HG03342 (cell line): ENCODE measurements around the gene IER5L.
"Not testable (repeated sequence)": the region's sequence is repeated elsewhere in the genome, so short reads cannot be mapped to it uniquely, and the experiment has no call there.

Experiments used
- ATAC-seq: cut with Tn5 transposase; IDR thresholded peaks from one replicate; pipeline ENCODE4 v1.9.1; 2021; ENCODE audit warnings: mild to moderate bottlenecking, moderate library complexity; ENCODE audit not compliant: unreplicated experiment

IER5L gene

DNA sequence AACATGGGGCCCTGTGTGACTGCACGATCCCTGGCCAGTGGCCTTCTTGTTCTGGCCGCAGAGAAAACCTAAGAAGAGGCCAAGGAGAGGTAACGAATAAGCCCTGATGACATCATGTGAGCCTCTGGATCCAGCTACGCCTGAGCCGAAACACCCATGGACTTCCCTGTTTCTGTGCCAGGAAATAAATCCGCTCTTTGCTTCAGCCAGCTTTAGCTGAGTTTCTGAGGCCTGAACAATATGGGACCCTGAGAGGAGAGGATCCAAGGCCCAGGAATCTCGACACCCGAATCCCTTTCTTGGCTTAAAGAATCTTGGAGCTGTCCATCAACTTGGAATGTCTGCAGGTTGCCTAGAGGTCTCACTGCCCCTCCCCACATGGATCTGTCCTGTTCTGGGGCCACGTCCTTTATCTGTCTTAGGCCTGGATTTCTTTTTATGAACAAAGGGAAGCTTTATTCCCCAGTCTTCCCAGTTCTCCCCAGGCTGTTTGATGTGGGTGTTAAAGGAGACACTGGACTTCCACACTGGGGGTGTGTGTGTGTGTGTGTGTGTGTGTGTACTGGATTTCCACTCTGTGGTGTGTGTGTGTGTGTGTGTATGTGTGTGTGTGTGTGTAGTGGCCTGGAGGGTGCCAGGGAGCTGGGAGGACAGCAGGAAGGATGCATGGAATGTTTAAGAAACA, 13.7 kb downstream of the IER5L start:
- no peak for ATAC-seq

DNA sequence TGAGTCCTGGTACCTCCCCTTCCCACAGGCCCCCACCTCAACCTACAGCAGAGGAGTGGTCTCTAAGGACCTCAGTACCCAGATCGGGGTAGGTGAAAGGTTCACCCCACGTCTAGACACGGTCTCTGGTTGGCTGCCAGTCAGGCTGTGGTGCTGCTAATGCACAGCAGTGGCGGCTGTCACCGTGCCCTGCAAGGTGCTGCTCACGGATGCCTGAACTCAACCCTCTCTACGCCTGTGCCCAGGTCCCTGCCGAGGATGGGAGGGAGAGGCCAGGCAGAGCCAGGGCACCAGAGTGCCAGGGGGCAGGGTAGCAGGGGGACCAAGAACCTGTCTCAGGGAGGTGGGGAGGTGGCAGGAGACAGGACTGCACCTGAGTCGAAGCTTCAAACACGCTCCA, 14.3 kb downstream of the IER5L start:
- ATAC-seq = no peak

DNA sequence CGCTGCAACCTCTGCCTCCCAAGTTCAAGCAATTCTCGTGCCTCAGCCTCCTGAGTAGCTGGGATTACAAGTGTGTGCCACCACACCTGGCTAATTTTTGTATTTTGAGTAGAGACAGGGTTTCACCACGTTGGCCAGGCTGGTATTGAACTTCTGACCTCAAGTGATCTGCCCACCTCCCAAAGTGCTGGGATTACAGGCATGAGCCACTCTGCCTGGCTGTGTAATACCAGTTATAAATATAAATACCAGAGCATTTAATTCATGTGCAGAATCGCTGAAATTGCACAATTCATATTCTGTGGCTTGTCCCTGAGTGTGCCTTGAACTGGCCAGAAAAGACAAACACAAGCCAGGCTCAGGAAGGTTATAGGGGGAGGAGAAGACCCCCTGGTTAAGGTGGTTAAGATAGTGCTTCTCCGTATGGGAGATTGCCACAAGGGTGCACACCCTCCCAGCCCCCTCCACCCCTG, 14.8 kb downstream of the IER5L start:
- not testable (repeated sequence) for ATAC-seq

DNA sequence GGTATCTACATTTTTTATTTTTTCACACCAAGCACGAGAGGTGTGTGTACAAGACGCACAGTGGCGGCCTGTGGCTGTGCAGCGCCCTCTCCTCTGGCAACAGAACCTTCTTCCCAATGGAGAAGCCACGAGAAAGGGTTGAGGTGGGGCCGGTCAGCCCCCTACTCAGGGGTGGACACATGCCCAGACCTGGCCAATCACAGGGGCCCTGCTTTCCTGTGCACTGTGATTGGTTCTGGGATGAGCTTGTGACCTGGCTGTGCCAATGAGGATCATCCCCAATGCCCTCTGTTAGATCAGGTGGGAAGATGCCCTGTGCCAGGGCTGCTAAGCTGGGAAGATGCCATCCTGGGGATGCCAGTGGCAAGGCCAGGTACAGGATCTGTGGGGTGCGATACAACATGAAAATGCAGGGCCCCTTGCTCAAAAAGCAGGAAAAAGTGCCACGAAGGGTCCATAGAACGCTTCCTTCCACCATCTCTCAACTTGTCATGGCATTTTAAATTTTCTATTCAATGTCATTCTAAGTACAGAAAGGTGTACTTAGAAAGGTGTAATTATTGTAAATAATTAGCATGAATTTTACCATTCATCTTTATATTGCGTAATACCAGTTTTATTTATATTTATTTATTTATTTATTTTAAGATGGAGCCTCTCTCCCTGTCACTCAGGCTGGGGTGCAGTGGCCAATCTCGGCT, 15.4 kb downstream of the IER5L start:
- ATAC-seq = no peak

DNA sequence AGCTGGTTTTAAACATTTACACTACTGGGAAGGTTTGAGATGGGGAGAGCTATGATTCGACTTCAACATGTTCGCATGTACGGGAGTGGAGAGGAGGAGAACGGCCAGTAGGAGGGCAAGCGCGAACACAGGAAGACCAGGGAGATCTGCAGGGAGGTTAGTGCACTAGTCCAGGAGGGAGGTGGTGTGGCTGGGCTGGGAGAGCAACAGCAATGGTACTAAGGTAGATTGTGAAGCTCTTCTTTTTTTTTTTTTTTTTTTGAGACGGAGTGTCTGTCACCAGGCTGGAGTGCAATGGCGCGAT, 16.6 kb downstream of the IER5L start:
- no peak for ATAC-seq

DNA sequence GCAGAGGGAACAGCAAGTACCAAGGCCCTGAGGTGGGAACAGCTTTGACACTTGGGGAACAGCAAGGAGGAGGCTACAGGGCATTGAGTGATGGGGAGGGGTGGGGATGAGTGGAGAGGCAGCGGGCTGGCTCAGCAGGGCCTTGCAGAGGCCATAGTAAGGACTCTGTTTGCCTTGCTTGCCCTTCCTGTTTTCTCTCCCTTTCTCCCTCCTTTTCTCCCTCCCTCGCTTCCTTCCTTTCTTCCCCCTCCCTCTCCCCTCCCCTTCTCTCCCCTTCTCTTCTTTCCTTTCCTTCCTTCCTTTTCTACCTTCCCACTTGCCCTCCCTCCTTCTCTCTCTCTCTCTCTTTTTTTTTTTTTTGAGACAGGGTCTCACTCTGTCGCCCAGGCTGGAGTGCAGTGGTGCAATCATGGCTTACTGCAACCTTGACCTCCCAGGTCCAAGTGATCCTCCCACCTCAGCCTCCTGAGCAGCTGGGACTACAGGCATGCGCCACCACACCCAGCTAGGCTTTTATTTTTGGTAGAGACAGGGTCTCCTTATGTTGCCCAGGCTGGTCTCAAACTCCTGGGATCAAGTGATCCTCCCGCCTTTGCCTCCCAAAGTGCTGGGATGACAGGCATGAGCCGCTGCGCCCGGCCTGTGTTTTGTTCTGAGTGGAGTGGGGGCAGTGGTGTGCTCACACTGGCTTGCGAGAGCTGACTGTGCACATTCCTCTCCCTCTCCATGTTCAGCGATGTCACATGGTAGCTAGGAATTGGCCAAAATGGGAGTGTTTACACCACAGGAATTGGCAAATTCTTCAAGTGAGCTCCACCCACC, 17.1 kb downstream of the IER5L start:
- ATAC-seq = no peak

DNA sequence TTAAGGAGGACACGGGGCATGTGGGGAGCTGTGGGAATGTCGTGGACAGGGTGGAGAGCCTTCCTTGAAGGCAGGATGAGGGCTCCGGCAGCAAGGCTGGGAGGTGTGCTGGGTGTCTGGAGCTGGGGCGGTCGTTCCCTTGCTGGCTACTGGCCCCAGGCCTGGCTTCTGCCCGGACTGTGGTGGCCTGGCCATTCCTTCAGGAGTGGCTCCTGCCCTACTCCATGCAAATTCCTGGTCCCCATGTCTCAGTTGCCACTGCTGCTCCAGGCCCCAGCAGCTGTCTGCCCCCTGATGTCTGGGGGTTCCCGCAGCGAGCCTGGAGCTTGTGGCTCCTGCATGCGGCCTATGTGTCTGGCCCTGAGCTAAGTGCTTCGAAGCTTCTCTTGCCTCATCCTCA, 21.9 kb downstream of the IER5L start:
- no peak for ATAC-seq

DNA sequence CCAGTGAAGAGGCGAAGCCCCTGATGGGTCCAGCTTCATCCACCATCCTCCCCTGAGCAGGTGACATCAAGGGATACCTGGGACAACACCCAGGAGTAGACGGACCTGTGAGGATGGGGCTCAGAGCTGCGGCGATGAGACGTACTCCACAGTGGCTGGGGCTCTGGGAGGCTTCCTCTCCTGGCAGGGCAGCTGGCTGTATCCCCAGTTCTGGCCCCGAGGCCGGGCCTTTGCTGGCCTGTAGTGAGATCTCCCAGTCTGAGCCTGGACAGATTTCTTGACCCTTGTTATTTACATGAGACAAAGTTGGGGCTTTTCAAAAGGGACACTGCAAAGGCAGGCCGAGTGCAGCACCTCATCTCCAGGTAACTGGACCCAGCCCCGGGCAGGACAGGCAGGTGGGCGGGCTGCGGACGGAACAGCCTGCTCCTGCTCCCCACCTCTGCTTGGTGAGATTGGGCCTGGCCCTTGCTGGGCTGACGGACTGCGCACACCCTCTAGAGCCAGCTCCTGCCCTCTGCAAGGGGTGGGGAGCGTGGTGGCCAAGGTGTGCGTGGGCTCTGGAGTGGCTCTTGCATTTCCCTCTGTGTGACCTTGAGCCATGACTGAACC, 23.1 kb downstream of the IER5L start:
- no peak for ATAC-seq

DNA sequence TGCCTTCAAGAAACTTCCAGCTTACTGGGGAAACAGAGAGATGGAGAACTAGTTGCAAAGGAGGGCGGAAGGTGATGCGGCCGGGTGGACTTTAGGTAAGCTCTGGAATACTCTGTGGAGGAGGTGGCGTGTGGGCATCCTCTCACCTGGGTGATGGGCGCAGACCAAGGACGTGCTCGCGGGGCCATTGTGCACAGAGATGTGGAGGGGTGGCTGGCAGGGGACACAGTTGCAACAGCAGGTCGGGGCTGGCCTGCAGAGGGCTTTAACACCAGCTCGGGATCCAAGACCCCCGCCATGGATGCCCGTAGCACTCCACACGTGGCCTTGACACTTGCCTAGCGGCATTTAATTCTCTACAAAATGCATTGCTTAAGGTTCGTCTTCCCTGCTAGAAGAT, 26.6 kb downstream of the IER5L start:
- no peak for ATAC-seq

DNA sequence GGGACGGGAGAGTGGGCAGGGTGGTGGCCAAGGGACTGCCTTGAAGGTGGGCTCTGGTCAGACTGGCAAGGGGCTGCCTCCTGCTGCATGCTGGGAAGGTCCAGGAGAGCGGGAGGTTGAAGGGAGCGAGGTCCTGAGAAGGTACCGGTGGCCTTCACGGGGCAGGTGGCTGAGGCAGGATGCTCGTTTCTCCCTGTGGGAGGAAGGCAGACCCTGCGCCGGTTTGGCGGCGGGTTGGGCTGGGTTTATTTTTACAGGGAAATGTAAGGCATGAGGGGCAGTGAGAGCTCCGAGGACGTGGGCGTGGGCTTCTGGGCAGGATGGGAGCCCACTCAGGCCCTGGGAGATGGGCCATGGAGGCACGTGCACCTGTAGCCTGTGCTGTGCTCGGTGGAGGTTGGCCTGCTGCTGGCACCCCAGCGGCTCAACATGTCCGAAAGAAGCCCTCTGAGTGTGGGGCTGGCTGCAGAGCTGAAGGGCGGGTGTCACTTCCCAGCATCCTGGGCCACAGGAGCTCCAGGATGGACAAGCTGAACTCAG, 27.3 kb downstream of the IER5L start:
- no peak for ATAC-seq

DNA sequence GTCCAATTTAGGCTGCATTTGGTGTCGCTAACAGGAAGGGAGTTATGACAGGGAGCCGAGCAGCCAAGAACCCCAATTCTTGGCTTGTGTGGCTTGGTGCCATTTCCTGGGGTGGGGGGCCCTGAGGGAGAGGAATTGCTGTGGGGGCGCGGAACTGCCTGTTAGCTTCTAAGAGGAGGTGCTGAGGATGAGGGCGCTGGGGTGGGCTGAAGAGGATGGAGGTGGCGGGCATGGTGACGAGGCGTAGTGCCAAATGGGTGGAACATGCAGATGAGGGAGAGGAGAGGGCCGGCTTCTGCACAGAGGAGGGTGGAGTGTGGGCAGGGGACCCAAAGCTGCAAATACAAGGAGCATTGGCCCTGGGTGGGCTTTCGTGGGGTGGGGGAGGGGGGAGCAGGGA, 27.9 kb downstream of the IER5L start:
- ATAC-seq = no peak

DNA sequence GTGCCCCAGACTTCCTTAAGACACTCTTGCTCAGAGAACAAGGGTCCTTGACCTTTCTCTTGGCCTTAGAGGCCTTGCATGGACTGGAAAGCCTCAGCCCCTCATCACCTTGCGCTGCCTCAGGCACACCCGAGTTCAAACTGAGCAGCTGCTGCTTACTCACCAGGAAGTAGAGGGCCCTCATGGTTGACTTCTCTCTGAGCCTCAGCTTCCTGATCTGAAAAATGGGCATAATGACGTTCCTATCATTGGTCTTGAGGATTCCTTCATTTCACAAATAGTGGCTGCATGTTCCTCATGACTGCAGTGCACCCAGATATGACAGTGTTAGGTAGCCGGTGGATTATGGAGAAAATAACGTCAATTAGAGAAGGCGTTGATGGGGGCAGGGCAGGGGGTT, 28.6 kb downstream of the IER5L start:
- ATAC-seq = peak; percentile 11

DNA sequence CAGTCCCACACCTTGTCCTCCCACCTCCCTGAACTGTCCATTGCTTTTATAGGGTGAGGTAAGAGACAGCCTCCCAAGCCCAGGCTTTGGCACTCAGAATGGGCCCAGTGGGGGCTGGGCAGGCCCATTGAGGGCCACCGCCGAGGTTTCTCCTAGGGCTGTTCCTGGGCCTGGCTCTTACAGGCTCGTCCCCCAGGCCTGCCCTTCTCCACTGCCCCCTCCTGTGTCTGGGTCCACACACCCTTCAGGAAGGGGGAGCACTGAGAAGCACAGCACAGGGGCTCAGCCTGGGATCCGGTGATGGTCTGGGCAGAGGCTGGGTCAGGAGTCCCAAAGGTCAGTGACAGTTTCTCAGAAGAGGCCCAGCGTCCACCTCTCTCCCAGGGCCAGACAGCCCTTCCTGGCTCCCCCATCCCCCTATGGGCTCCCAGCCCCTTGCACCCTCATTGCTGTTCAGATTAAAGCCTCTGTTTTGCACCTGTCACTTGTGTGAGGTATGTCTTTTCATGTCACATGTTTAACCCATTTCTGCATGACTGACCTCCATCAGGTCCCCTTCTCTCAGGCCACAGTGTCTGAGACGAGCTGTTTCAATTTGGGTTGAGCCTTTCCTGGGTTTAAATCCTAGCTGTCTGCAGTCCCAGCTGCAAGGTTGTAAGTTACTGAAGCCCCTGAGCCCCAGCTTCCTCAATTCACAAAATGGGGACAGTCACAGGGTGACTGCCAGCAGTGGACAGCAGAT, 29.4 kb downstream of the IER5L start:
- ATAC-seq = peak; percentile 55

DNA sequence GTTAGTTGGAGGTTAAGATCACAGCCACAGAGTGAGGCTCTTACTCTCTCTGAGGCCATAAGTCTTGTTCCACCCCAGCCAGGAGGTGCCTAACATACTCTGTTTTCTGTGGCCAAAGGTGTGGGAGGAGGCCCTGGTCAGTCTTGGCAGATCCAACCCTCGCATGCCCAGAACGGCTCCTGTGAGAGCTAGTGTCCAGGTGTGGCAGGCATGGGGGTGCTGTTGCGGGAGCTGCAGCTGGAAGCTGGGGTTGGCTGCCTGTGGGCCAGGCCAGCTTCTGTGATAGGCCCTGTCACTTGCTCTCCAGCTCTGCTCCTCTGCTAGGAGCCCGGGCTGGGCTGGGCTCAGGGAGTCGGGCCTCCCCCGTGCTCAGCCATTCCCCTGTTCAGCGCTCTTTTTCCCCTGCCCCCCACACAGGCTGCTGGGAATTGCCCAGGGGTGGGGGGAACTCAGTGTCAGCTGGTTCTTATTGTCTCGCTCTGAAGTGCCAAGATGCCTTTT, 31.6 kb downstream of the IER5L start:
- no peak for ATAC-seq

DNA sequence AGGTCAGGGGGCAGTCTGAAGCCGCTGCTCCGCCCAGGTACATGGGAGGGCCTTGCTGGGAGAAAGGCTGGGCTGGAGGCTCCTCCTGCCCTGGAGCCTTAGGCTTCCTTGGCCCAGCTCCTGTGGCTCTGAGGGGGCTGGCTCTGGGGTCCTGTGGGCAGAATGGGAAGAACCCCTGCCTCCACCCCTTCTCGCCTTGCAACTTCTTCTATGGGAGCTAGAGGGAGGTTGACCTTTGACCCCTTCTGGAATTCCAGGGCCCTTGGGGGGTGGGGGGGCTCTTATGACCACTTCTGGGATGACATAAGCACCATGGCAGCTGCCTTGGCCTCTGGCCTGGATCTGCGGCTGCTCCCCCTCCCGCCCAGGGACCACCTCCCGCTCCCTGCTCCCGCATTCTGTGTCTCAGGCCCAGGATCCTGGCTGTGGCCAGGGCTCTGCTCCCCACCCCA, 32.2 kb downstream of the IER5L start:
- no peak for ATAC-seq

DNA sequence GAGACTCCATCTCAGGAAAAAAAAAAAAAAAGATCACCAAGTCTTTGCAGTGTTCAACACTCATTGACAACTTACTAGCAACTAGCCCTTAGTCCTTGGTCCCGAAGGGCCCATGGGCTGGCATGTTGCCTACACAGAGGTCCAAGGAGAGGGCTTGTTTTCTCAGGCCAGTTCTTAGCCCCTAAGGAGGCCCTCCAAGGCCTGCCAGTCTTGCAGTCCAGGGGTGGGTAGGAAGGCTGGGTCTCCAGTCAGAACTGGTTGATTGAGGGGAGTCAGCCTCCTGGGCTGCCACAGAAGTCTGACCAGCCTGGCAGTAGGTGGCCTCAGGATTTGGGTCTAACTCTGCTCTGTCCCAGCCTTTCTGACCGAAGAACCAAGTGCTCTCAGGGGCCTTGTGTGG, 32.7 kb downstream of the IER5L start:
- ATAC-seq = no peak

DNA sequence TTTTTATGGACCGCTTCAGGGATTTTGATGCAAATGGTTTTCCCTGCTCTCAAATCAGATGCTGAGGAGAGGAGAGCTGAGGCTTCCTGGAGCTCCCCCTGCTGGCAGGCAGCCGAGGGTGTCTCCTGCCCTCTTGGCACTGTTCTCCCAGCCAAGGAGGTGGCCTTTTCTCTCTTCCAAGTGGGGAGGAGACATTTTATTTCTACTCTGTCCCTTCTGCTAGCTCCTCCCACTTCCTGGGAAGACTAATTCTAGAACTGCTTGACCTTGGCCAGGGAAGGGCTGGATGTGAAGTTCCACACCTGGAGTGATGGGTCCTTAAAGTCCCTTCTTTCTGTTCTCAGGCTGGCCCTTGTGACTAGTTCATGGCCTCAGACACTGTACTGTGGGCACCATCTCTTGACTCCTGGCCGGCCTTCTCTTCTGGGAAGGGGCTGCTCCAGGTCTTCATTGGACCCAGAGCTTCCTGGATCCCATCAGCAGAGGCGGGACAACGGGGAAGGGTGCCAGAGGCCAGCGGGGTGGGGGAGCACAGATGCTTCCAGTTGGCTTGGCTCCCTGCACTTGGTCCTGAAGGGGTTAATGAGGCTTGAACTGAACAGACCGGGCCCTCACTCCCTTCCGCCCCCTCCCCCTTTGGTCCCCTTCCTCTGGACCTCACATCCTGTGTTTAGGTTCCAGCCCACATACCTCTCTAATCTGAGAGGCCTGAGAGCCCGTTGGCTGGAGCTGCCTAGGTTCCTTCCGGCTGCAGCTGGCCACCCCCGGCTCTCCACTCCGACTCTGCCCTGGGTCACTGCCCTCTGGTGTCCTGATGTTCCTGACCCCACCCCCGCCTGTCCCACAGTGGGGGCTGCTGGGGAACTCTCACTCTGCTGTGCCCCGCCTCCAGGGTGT, 34.8 kb downstream of the IER5L start:
- ATAC-seq = no peak

DNA sequence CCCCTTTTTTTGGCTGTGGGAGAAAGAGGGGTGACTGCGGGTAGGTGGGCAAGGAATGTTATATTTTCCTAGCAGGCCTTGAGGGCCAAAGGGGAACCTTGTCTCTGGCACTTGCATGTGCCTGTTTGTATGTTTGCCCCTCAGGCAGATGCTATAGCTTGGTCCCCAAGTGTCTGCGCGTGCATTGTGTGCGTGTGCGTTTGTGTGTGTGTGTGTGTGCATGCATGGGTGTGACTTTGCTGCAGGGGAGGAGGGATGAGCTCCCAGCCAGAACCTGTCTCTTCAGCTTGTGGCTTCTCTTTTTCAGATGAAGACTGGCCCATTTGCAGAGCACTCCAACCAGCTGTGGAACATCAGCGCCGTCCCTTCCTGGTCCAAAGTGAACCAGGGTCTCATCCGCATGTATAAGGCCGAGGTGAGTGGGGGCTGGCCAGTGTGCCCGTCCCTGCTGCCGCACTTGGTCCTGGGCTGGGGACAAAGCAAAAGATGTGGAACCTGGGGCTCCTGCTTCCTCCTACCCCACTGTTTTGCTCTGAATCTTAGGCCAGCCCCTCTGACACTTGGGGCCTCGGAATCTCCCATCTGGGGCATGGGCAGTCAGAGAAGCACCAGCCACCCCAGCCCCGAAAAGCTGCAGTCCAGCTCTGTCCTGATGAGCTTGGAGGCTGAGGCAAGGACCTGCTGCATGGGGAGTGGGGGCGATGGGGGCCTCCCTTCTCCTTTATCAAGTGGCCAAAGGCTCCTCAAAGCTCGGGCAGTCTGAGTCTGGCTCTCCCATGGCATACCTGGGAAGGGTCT, 35.7 kb downstream of the IER5L start:
- no peak for ATAC-seq
